AG09319 (cell line): ENCODE measurements around the gene KLK7.
"Not testable (repeated sequence)": the region's sequence is repeated elsewhere in the genome, so short reads cannot be mapped to it uniquely, and the experiment has no call there.

Source experiments
- DNase-seq: peaks from one replicate; pipeline ENCODE4 v3.0.0-alpha.2; 2010; ENCODE audit warnings: low read depth; ENCODE audit errors: extremely low read depth
- CTCF ChIP-seq: IDR thresholded peaks from 2 replicates; pipeline ENCODE4 v1.5.1; 2011; ENCODE audit warnings: low read depth, mild to moderate bottlenecking, inconsistent platforms, low read length, moderate library complexity

The KLK7 gene

DNA sequence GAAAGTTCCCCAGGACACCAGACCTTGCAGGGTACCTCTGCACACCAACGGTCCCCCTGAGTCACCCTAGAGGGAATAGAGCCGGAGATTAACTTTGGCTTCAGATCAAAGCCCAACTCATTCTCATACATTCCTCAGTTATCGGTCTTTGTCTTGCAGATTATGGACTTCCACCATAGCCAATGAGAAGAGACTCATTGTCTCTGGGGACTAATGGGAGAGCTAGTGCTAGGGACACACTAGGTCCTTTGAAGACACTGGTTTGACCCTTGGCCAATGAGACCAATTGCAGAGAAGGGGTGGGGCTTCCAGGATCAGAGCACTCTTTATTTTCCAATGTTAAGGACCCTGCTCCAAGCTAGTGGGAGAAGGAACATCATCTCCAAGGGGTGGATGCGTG is 6.1 kb downstream of the KLK7 start:
- TF ChIP-seq CTCF = no peak
- no peak for DNase-seq

GRCh38 chr19:50975766-50976165 is 8.0 kb downstream of the KLK7 start:
- no peak for TF ChIP-seq CTCF
- DNase-seq = no peak

- no peak for TF ChIP-seq CTCF
- no peak for DNase-seq
Measured at GRCh38 chr19:50974702-50975556, 8.8 kb downstream of the KLK7 start.

GRCh38 chr19:50972795-50973376 is 10.8 kb downstream of the KLK7 start:
- DNase-seq = no peak
- no peak for TF ChIP-seq CTCF

GRCh38 chr19:50969810-50970209 is 13.9 kb downstream of the KLK7 start:
- DNase-seq = not testable (repeated sequence)

DNA sequence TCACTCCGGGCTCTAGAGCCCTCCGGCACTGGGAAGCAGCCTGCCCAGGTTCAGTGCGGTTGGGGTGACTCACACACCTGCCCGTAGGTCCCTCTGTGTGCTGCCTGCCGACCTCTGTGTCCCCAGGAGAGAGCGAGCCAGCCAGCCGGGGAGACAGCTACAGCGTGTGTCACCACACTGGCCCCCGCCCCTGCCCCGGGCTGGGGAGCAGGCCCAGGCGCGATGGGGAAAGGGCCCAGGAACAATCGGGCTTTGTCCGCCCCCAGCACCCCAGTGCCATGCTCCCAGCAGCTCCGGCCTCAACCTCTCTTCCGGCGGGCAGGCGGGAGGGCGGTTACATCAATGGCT is 14.3 kb downstream of the KLK7 start, which contains the start of gene KLK6:
Gene KLK6 (minus strand): TSS at position 179 of the 348 bp plus-strand sequence. CDS start 1,487 bp downstream, outside the sequence.
- DNase-seq = no peak
- no peak for TF ChIP-seq CTCF

GRCh38 chr19:50968716-50969412 is 14.9 kb downstream of the KLK7 start:
- DNase-seq = no peak
- TF ChIP-seq CTCF = no peak
